ENCODE results near the gene RXFP4. TPM values are rescaled to one million over a fixed set of nuclear protein-coding genes. Genes with fewer than 3 reads are reported as not detected.

RXFP4 gene
- total RNA-seq, 2 experiments from 2014 or later, result 0.29 TPM; not detected in 1

GRCh38 chr1:155946633-155947219, 5.3 kb downstream of the RXFP4 start:
- CTCF ChIA-PET, result interaction anchor here (1.0 to 2.2 kb wide), 4 partner anchors 9 to 42 kb away, joined by 3 to 7 read pairs (median 4); partner anchors contain the start of gene ARHGEF2
- intact Hi-C loops (cut with micrococcal nuclease), result loop anchor here (1.0 to 10.0 kb wide), 4 partner anchors 8 to 278 kb away; partner anchors contain the start of gene KHDC4
- H3K36me3 Mint-ChIP-seq (ENCODE audit: low read depth), result peaks cover 41% of the 10 kb centered on the region
- H3K9me3 Mint-ChIP-seq, result no peaks in the 10 kb centered on the region
- DNase-seq, result no peak
- peaks cover 56% of the 10 kb centered on the region for H3K4me1 Mint-ChIP-seq (ENCODE audit: low read depth)
- no peaks in the 10 kb centered on the region for H3K27me3 Mint-ChIP-seq (ENCODE audit: low read depth)
- H3K27ac Mint-ChIP-seq, result peak overlapping the region; percentile 99
- no peak overlapping the region for H3K4me3 Mint-ChIP-seq

- CTCF ChIA-PET, result interaction anchor here (1.3 kb wide), 1 partner anchor 30 kb away, joined by 6 read pairs; no protein-coding TSS in a partner anchor
- DNase-seq, result no peak
- peaks cover 51% of the 10 kb centered on the region for H3K4me1 Mint-ChIP-seq (ENCODE audit: low read depth)
- peak overlapping the region; percentile 99 for H3K27ac Mint-ChIP-seq
- no peaks in the 10 kb centered on the region for H3K27me3 Mint-ChIP-seq (ENCODE audit: low read depth)
- intact Hi-C loops (cut with micrococcal nuclease), result loop anchor here (10.0 kb wide), 1 partner anchor 278 kb away; no protein-coding TSS in a partner anchor
- no peak overlapping the region for H3K4me3 Mint-ChIP-seq
- H3K36me3 Mint-ChIP-seq (ENCODE audit: low read depth), result peaks cover 46% of the 10 kb centered on the region
- H3K9me3 Mint-ChIP-seq, result no peaks in the 10 kb centered on the region
These were observed 5.9 kb downstream of the RXFP4 start for GRCh38 chr1:155947292-155947691.

DNA sequence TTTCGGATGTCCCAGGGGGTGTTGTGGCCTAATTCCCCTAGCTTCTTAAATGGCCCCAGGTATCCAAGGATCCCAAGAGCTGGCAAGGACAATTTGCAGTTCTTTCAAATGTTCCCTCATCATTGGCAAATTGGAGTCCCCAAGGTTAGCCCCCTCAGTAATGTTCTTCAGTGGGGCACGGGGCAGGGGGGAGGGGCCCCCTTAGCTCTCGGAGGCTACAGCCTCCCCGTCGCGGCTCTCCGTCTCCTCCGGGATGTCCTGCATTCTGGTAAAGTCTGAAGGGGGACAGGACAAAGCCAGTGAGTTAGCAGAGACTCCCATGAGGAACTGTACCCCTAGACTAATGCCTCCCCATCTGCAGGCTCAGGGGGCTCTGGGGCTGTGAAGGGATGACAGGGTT, 6.3 kb downstream of the RXFP4 start:
- Mint-ChIP-seq H3K9me3 (no peaks in the 10 kb centered on the region), H3K27ac (peak overlapping the region; percentile 99), H3K27me3 (ENCODE audit: low read depth) (no peaks in the 10 kb centered on the region), H3K4me1 (ENCODE audit: low read depth) (peaks cover 48% of the 10 kb centered on the region), H3K4me3 (no peak overlapping the region), H3K36me3 (ENCODE audit: low read depth) (peaks cover 50% of the 10 kb centered on the region)
- no peak for DNase-seq
- intact Hi-C loops (cut with micrococcal nuclease), result loop anchor here (10.0 kb wide), 1 partner anchor 277 kb away; no protein-coding TSS in a partner anchor
- CTCF ChIA-PET, result interaction anchor here (0.8 to 1.3 kb wide), 2 partner anchors 23 to 29 kb away, joined by 3 to 6 read pairs; no protein-coding TSS in a partner anchor

DNA sequence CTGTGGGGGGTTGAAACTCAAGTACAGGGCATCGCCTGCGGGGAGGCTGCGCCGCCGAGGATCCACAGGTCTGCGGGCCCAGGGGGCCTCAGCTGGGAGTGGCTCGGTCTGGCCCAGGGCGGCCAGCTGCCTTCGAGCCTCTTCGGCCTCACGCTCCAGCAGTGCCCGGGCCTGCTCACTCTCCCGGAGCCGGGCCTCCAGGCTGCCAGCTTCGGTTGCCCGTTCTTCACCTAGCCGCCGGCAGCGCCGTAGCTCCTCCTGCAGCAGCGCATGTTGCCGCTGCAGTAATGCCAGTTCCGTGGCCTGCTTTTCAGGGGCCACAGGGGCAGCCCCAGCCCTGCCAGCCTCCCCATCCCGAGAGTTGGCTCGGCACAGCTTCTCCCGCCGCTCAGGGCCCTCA, 9.4 kb downstream of the RXFP4 start:
- Mint-ChIP-seq H3K27me3 (ENCODE audit: low read depth) (no peaks in the 10 kb centered on the region), H3K36me3 (ENCODE audit: low read depth) (peaks cover 58% of the 10 kb centered on the region), H3K4me1 (ENCODE audit: low read depth) (peaks cover 21% of the 10 kb centered on the region), H3K9me3 (no peaks in the 10 kb centered on the region), H3K4me3 (no peak overlapping the region), H3K27ac (no peak overlapping the region)
- DNase-seq, result no peak
- intact Hi-C loops (cut with micrococcal nuclease), result no loop called here
- CTCF ChIA-PET, result interaction anchor here (0.6 kb wide), 1 partner anchor 386 kb away, joined by 5 read pairs; no protein-coding TSS in a partner anchor

- DNase-seq, result no peak
- Mint-ChIP-seq H3K9me3 (no peaks in the 10 kb centered on the region), H3K27ac (peak overlapping the region; percentile 61), H3K4me1 (ENCODE audit: low read depth) (peaks cover 10% of the 10 kb centered on the region), H3K27me3 (ENCODE audit: low read depth) (no peaks in the 10 kb centered on the region), H3K4me3 (no peak overlapping the region), H3K36me3 (ENCODE audit: low read depth) (peaks cover 49% of the 10 kb centered on the region)
- CTCF ChIA-PET, result interaction anchor here (0.5 to 1.4 kb wide), 2 partner anchors 13 to 25 kb away, joined by 3 read pairs; no protein-coding TSS in a partner anchor
- intact Hi-C loops (cut with micrococcal nuclease), result no loop called here
These were observed 10.5 kb downstream of the RXFP4 start for GRCh38 chr1:155951753-155952504.

- intact Hi-C loops (cut with micrococcal nuclease), result no loop called here
- no peak overlapping the region for H3K4me3 Mint-ChIP-seq
- H3K27me3 Mint-ChIP-seq (ENCODE audit: low read depth), result no peaks in the 10 kb centered on the region
- CTCF ChIA-PET, result interaction anchor here (0.7 to 2.1 kb wide), 3 partner anchors 14 to 25 kb away, joined by 3 to 7 read pairs (median 3); no protein-coding TSS in a partner anchor
- no peaks in the 10 kb centered on the region for H3K9me3 Mint-ChIP-seq
- peaks cover 5% of the 10 kb centered on the region for H3K4me1 Mint-ChIP-seq (ENCODE audit: low read depth)
- no peak for DNase-seq
- peaks cover 52% of the 10 kb centered on the region for H3K36me3 Mint-ChIP-seq (ENCODE audit: low read depth)
- H3K27ac Mint-ChIP-seq, result peak overlapping the region; percentile 61
These were observed 11.1 kb downstream of the RXFP4 start for GRCh38 chr1:155952505-155952890.

DNA sequence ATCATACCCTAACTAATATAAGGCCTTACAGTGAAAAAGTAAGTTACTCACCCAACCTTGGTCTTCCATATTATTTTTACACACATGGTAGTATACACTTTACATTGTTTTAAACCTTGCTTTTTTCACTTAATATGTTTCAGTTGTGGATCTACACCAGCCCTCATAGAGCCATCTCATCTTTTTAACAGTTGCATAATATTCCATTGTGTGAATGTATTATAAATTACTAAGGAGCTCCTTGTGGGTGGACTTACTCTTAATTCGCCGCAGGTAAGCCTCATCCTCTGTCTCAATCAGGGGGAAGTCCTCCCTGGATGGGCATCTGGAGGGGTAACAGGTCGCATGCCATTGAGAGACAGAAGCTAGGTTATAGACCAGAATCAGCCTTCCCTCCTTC, 13.2 kb downstream of the RXFP4 start:
- no peak for DNase-seq
- Mint-ChIP-seq H3K4me3 (no peak overlapping the region), H3K4me1 (ENCODE audit: low read depth) (no peaks in the 10 kb centered on the region), H3K36me3 (ENCODE audit: low read depth) (peaks cover 48% of the 10 kb centered on the region), H3K9me3 (no peaks in the 10 kb centered on the region), H3K27me3 (ENCODE audit: low read depth) (no peaks in the 10 kb centered on the region), H3K27ac (peak overlapping the region; percentile 50)
- CTCF ChIA-PET, result interaction anchor here (0.5 to 2.1 kb wide), 6 partner anchors 16 to 258 kb away, joined by 3 to 7 read pairs (median 5); partner anchors contain the start of genes ARHGEF2 and PMF1
- intact Hi-C loops (cut with micrococcal nuclease), result no loop called here

GRCh38 chr1:155957411-155957915, 16.0 kb downstream of the RXFP4 start:
- CTCF ChIA-PET, result interaction anchor here (0.6 to 1.7 kb wide), 5 partner anchors 9 to 35 kb away, joined by 3 to 8 read pairs (median 3); no protein-coding TSS in a partner anchor
- intact Hi-C loops (cut with micrococcal nuclease), result no loop called here
- H3K27me3 Mint-ChIP-seq (ENCODE audit: low read depth), result no peaks in the 10 kb centered on the region
- peak overlapping the region; percentile 47 for H3K27ac Mint-ChIP-seq
- no peak overlapping the region for H3K4me3 Mint-ChIP-seq
- H3K9me3 Mint-ChIP-seq, result no peaks in the 10 kb centered on the region
- DNase-seq, result no peak
- H3K4me1 Mint-ChIP-seq (ENCODE audit: low read depth), result peaks cover under 1% of the 10 kb centered on the region
- peaks cover 49% of the 10 kb centered on the region for H3K36me3 Mint-ChIP-seq (ENCODE audit: low read depth)

GRCh38 chr1:155960081-155960745, 18.8 kb downstream of the RXFP4 start:
- H3K4me3 Mint-ChIP-seq, result no peak overlapping the region
- DNase-seq, result no peak
- intact Hi-C loops (cut with micrococcal nuclease), result no loop called here
- no peaks in the 10 kb centered on the region for H3K9me3 Mint-ChIP-seq
- H3K36me3 Mint-ChIP-seq (ENCODE audit: low read depth), result peaks cover 47% of the 10 kb centered on the region
- peaks cover 4% of the 10 kb centered on the region for H3K4me1 Mint-ChIP-seq (ENCODE audit: low read depth)
- CTCF ChIA-PET, result interaction anchor here (0.6 to 1.5 kb wide), 2 partner anchors 12 to 30 kb away, joined by 3 read pairs; no protein-coding TSS in a partner anchor
- peak overlapping the region; percentile 68 for H3K27ac Mint-ChIP-seq
- H3K27me3 Mint-ChIP-seq (ENCODE audit: low read depth), result no peaks in the 10 kb centered on the region

GRCh38 chr1:155961937-155962336, 20.5 kb downstream of the RXFP4 start:
- Mint-ChIP-seq H3K9me3 (no peaks in the 10 kb centered on the region), H3K36me3 (ENCODE audit: low read depth) (peaks cover 52% of the 10 kb centered on the region), H3K27me3 (ENCODE audit: low read depth) (no peaks in the 10 kb centered on the region), H3K27ac (peak overlapping the region; percentile 78), H3K4me3 (no peak overlapping the region), H3K4me1 (ENCODE audit: low read depth) (peaks cover 11% of the 10 kb centered on the region)
- DNase-seq, result no peak
- intact Hi-C loops (cut with micrococcal nuclease), result no loop called here
- CTCF ChIA-PET, result no interaction called here

DNA sequence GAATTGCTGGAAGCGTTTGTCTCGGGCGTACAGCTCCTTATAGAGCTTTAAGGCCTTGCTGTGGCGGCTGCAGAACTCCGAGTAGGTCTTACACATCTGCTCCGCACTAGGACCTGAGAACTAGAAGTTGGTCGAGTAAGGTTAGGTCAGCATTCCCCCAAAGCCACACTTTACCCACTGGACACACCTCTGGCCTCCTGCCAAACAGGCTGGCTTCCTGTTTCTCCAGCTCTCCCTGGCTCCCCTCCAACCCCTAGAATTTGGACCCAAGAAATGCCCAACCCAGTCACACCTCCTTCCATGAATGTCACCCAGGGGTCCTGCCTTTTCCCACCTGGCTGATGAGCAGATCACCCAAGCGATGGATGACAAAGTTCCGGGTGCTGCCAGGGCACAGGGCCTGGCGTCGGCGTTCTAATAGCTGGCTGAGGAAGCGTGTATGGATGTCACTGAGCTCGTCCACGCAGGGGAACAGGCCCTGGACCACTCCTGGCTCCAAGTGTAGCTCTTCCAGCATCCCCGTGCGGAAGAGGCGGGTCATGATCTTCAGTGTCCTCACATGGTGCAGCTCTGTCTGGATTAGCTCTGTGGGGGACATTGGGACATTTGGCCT, 21.3 kb downstream of the RXFP4 start:
- Mint-ChIP-seq H3K9me3 (no peaks in the 10 kb centered on the region), H3K4me3 (no peak overlapping the region), H3K27ac (peak overlapping the region; percentile 78), H3K36me3 (ENCODE audit: low read depth) (peaks cover 50% of the 10 kb centered on the region), H3K27me3 (ENCODE audit: low read depth) (no peaks in the 10 kb centered on the region), H3K4me1 (ENCODE audit: low read depth) (peaks cover 18% of the 10 kb centered on the region)
- no peak for DNase-seq
- intact Hi-C loops (cut with micrococcal nuclease), result no loop called here
- CTCF ChIA-PET, result no interaction called here

Measured in activated naive CD4-positive, alpha-beta T cell treated with anti-CD3 and anti-CD28 coated beads for 36 hours (primary cell).